Epithelial cell of esophagus (primary cell): Measurements from ENCODE around the gene MUSTN1.
A peak's percentile ranks its signal among the peaks of the same experiment; 100 is the strongest.

ENCODE experiments used
- DNase-seq: peaks from one replicate; pipeline ENCODE4 v3.0.0; 2010; ENCODE audit warnings: low read depth
- H3K4me3 ChIP-seq: 2 replicates; pipeline ENCODE4 v1.5.1; 2011; ENCODE audit warnings: mild to moderate bottlenecking, low read length, control low read depth
- TF ChIP-seq, protein P1 (sequence below): IDR thresholded peaks from 2 replicates; pipeline ENCODE4 v1.5.1; 2011; ENCODE audit warnings: low read depth, mild to moderate bottlenecking, low read length, control low read depth, inconsistent platforms; ENCODE audit not compliant: insufficient read depth; ENCODE audit errors: missing control alignments

The MUSTN1 gene

DNA sequence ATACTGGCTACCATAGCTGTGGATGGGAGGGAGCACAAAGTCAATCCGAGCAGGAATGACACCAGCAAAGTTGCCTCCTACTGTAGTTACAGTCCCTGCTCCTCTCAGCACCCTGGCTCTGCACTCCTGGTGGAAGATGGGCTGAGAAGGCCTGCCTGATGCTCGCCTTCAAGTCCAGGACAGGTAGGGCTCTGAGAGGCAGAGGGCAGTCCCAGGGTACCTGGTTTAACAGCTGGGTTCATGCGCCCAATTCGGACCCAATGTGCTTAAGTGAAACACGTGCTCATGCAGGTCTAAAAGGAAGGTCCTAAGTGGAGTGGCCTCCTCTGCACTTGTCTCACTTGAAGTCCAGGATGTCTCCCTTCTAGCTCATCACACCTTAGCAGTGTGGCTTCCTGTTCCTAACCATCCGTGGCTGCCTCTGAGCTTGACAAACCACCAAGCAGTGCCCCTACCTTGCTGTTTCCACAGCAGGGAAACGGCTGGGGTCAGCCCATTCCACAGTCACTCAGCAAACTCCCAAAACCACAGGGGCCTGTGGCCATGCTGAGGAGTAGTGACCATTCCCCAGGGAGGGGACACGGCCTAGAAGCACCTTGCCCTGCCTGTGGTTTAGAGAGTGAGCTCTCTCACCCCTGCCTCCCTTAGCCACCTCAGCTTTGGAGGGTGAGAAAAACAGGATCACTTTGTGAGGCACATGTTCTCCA, 3.9 kb upstream of the MUSTN1 start:
- TF ChIP-seq, protein P1, sequence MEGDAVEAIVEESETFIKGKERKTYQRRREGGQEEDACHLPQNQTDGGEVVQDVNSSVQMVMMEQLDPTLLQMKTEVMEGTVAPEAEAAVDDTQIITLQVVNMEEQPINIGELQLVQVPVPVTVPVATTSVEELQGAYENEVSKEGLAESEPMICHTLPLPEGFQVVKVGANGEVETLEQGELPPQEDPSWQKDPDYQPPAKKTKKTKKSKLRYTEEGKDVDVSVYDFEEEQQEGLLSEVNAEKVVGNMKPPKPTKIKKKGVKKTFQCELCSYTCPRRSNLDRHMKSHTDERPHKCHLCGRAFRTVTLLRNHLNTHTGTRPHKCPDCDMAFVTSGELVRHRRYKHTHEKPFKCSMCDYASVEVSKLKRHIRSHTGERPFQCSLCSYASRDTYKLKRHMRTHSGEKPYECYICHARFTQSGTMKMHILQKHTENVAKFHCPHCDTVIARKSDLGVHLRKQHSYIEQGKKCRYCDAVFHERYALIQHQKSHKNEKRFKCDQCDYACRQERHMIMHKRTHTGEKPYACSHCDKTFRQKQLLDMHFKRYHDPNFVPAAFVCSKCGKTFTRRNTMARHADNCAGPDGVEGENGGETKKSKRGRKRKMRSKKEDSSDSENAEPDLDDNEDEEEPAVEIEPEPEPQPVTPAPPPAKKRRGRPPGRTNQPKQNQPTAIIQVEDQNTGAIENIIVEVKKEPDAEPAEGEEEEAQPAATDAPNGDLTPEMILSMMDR, result no peak
- no peak for DNase-seq
- H3K4me3 ChIP-seq, result no peak overlapping the region

DNA sequence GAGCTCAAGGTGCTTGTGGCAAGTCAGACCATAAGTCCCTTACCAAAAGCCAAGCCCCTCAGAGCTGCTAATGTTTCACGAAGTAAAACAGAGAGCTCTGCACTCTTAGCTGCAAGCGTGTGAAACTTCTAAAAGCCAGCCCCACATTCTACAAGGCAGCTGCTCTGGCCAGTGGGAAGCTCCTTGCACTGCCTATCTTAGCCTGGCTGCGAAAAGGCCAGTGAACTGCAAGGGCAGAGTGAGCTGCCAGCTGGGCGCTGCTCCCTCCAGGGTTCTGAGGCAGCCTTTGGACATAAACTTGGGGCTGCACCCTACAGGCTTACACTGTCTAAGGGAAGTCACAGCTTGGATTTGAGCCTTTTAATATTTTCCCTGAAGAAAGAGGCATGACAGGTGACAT, 2.2 kb upstream of the MUSTN1 start:
- TF ChIP-seq, protein P1, result no peak
- no peak for DNase-seq
- no peak overlapping the region for H3K4me3 ChIP-seq

DNA sequence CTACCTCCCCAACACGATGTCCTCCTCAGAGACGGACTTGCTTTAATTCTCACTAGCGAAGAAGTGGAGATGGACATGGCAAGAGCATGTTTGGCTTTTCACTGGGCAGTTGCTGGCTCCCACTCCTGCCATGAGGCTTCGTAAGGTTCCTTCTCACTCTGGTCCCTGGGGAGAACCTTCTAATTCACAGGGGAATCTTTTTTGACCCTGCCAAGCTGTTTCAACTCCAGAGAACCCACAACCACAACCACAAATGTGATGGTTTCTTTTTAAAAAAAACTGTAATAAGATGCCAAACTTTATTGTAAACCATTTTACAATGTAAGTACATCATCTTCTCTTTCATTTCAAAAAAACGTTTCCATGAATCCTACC, 1.6 kb upstream of the MUSTN1 start:
- TF ChIP-seq, protein P1, result no peak
- H3K4me3 ChIP-seq, result no peak overlapping the region
- DNase-seq, result no peak

DNA sequence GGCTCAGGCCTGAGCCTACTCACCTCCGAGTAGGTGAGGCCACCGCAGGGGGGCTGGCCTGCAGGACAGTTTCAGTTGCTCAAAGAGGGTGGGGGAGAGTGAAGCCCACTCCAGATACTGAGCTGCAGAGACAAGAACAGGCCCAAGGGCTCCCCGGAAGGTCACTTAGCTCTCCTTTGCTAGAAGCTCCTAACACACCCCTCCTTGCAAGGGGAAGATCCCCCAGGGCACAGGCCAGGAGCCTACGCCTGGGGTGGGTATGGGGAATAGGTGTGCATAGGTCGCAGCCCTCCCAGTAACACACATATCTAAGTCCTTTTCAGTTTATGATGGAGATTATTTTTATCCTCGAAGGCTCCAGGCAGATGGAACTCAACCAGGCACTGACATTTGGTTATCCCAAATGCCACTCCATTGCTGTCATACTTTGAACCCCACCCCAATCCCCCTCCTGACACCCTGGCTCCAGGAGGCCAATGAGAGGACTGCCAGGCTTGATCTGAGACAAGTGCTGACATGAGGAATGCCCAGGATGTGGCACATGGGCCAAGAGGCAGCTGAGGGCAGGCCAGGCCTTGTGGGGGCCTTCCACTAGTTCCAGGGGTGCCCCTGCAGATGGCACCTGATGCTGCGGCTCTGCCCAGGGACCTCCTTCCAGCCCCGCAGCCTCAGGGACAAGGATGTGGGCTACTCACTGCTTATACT, 1.1 kb upstream of the MUSTN1 start:
- no peak overlapping the region for H3K4me3 ChIP-seq
- DNase-seq, result no peak
- TF ChIP-seq, protein P1, result no peak

DNA sequence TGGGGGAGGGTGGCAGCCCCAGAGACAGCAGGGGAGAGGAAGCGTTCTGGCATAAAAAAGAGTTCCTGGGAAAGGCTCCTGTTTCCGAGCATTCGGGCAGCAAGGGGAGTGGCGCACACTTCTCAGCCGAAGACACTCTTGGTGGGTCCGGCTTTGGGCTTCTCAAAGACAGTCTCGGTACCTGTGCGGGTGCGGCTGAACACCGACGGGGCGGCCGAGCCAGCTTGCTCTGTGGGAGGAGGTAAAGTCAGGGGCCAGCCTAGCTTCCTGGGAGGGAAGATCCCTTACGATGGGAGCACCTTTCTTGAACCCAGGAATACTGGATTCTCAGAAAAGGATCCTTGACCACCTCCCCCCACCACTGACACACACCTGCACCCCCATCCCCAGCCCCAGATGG, 1.6 kb downstream of the MUSTN1 start:
- TF ChIP-seq, protein P1, result no peak
- H3K4me3 ChIP-seq, result no peak overlapping the region
- no peak for DNase-seq

DNA sequence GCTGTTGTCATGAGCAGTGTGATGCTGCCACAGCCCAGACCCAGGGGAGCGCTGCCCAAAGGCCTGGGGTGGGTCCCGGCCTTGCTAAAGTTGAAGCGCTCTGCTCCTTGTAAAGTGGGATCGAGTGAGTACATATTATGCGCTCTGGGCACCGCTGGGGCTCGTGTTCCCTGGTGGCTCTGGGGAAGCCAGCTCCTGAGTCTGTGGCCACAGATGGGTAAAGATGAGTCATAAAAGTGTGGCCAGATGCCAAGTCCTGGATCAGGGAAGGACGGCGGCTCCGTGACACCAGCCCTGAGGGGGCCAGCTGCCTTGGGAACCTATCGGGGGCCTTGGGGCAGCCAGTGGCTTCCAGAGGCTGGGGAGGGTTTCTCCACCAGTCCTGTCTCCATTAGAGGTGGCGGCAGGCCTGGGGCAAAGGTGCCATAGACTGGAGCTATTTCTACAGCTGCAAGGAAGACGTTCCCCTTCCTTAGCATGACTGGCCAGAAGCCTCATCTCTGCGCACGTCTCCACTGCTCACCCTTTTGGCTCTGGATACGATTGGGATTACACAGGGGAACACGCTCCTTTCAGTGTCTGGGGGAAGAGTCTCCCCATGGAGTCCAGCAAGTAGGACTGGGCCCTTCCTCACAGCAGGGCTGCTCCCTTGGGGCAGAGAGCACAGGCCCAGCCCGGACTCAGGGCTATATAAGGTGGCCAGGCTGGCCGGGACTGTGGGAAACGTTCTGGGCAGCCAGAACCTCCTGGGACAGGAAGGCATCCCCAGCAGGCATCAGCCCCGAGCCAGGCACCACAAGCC, 3.1 kb downstream of the MUSTN1 start:
- TF ChIP-seq, protein P1, result no peak
- DNase-seq, result peak; percentile 76
- no peak overlapping the region for H3K4me3 ChIP-seq
